ENCODE measurements around the gene SFMBT1.

The SFMBT1 gene

GRCh38 chr3:52979190-52979983, 66.5 kb downstream of the SFMBT1 start:
- Histone ChIP-seq H4K8ac (ENCODE audit: low read length) (no peak overlapping the region), H3K4me2 (ENCODE audit: low read length, poor library complexity, severe bottlenecking) (no peak overlapping the region), H3K4me1 (ENCODE audit: control insufficient read depth, insufficient read depth, low read depth, low read length) (no peaks in the 10 kb centered on the region), H3K9me3 (ENCODE audit: control insufficient read depth, low read length) (no peaks in the 10 kb centered on the region), H3K14ac (ENCODE audit: low read length in 2 of 2) (no peak overlapping the region), H3K36me3 (ENCODE audit: control insufficient read depth in 1 of 2, insufficient read depth in 2 of 2, low read depth in 1 of 2, low read length in 2 of 2) (no peaks in the 10 kb centered on the region), H3K27ac (ENCODE audit: low read length, poor library complexity, severe bottlenecking) (no peak overlapping the region), H3K4ac (ENCODE audit: low read depth in 1 of 2, low read length in 2 of 2) (no peak overlapping the region), H3K4me3 (ENCODE audit: insufficient read depth in 1 of 2, low read depth in 1 of 2, low read length in 2 of 2) (no peak overlapping the region), H2BK5ac (ENCODE audit: low read depth, low read length, poor library complexity, severe bottlenecking) (no peak overlapping the region), H4K91ac (ENCODE audit: low read length) (no peak overlapping the region), H2BK15ac (ENCODE audit: low read depth, poor library complexity, severe bottlenecking) (no peak overlapping the region), H3K79me1 (replicated peaks; ENCODE audit: low read length, poor library complexity, severe bottlenecking) (no peaks in the 10 kb centered on the region), H2BK12ac (ENCODE audit: low read length in 2 of 2) (no peak overlapping the region), H3K9ac (ENCODE audit: low read length) (no peak overlapping the region), H3K23ac (ENCODE audit: low read length in 2 of 2) (no peak overlapping the region), H2AK5ac (ENCODE audit: low read length, severe bottlenecking) (no peak overlapping the region), H3K18ac (ENCODE audit: low read depth in 1 of 2, low read length in 2 of 2) (no peak overlapping the region), H2AFZ (ENCODE audit: low read depth, low read length) (no peak overlapping the region), H2BK120ac (ENCODE audit: low read depth, low read length) (no peak overlapping the region), H3K27me3 (ENCODE audit: control insufficient read depth in 1 of 2, insufficient read depth in 1 of 2, low read length in 2 of 2) (no peaks in the 10 kb centered on the region)
- 93% methylated on average over 5 of the region's 5 CpGs for WGBS
- no peak for DNase-seq

- Histone ChIP-seq H3K27me3 (ENCODE audit: control insufficient read depth in 1 of 2, insufficient read depth in 1 of 2, low read length in 2 of 2) (no peaks in the 10 kb centered on the region), H3K27ac (ENCODE audit: low read length, poor library complexity, severe bottlenecking) (no peak overlapping the region), H3K9ac (ENCODE audit: low read length) (no peak overlapping the region), H3K18ac (ENCODE audit: low read depth in 1 of 2, low read length in 2 of 2) (no peak overlapping the region), H3K14ac (ENCODE audit: low read length in 2 of 2) (no peak overlapping the region), H4K8ac (ENCODE audit: low read length) (no peak overlapping the region), H3K4ac (ENCODE audit: low read depth in 1 of 2, low read length in 2 of 2) (no peak overlapping the region), H3K23ac (ENCODE audit: low read length in 2 of 2) (no peak overlapping the region), H3K36me3 (ENCODE audit: control insufficient read depth in 1 of 2, insufficient read depth in 2 of 2, low read depth in 1 of 2, low read length in 2 of 2) (no peaks in the 10 kb centered on the region), H2AFZ (ENCODE audit: low read depth, low read length) (no peak overlapping the region), H2BK5ac (ENCODE audit: low read depth, low read length, poor library complexity, severe bottlenecking) (no peak overlapping the region), H2BK120ac (ENCODE audit: low read depth, low read length) (no peak overlapping the region), H4K91ac (ENCODE audit: low read length) (no peak overlapping the region), H3K4me1 (ENCODE audit: control insufficient read depth, insufficient read depth, low read depth, low read length) (no peaks in the 10 kb centered on the region), H2BK15ac (ENCODE audit: low read depth, poor library complexity, severe bottlenecking) (no peak overlapping the region), H3K79me1 (replicated peaks; ENCODE audit: low read length, poor library complexity, severe bottlenecking) (no peaks in the 10 kb centered on the region), H2BK12ac (ENCODE audit: low read length in 2 of 2) (no peak overlapping the region), H2AK5ac (ENCODE audit: low read length, severe bottlenecking) (no peak overlapping the region), H3K4me2 (ENCODE audit: low read length, poor library complexity, severe bottlenecking) (no peak overlapping the region), H3K9me3 (ENCODE audit: control insufficient read depth, low read length) (no peaks in the 10 kb centered on the region), H3K4me3 (ENCODE audit: insufficient read depth in 1 of 2, low read depth in 1 of 2, low read length in 2 of 2) (no peak overlapping the region)
- DNase-seq, result no peak
- WGBS, result 97% methylated on average over 1 of the region's 3 CpGs
Observed at GRCh38 chr3:52978109-52978754, 67.6 kb downstream of the SFMBT1 start.

- no peak overlapping the region for H4K91ac ChIP-seq (ENCODE audit: low read length)
- H3K18ac ChIP-seq (ENCODE audit: low read depth in 1 of 2, low read length in 2 of 2), result no peak overlapping the region
- H3K4me2 ChIP-seq (ENCODE audit: low read length, poor library complexity, severe bottlenecking), result no peak overlapping the region
- H3K23ac ChIP-seq (ENCODE audit: low read length in 2 of 2), result no peak overlapping the region
- no peak overlapping the region for H3K14ac ChIP-seq (ENCODE audit: low read length in 2 of 2)
- no peak overlapping the region for H3K9ac ChIP-seq (ENCODE audit: low read length)
- no peak overlapping the region for H2BK120ac ChIP-seq (ENCODE audit: low read depth, low read length)
- WGBS, result 78% methylated on average over 3 of the region's 4 CpGs
- H3K4me3 ChIP-seq (ENCODE audit: insufficient read depth in 1 of 2, low read depth in 1 of 2, low read length in 2 of 2), result no peak overlapping the region
- H3K9me3 ChIP-seq (ENCODE audit: control insufficient read depth, low read length), result no peaks in the 10 kb centered on the region
- H2AFZ ChIP-seq (ENCODE audit: low read depth, low read length), result no peak overlapping the region
- H3K4me1 ChIP-seq (ENCODE audit: control insufficient read depth, insufficient read depth, low read depth, low read length), result no peaks in the 10 kb centered on the region
- H3K27me3 ChIP-seq (ENCODE audit: control insufficient read depth in 1 of 2, insufficient read depth in 1 of 2, low read length in 2 of 2), result no peaks in the 10 kb centered on the region
- H2BK15ac ChIP-seq (ENCODE audit: low read depth, poor library complexity, severe bottlenecking), result no peak overlapping the region
- no peak overlapping the region for H2AK5ac ChIP-seq (ENCODE audit: low read length, severe bottlenecking)
- no peak overlapping the region for H2BK12ac ChIP-seq (ENCODE audit: low read length in 2 of 2)
- H2BK5ac ChIP-seq (ENCODE audit: low read depth, low read length, poor library complexity, severe bottlenecking), result no peak overlapping the region
- H3K4ac ChIP-seq (ENCODE audit: low read depth in 1 of 2, low read length in 2 of 2), result no peak overlapping the region
- H4K8ac ChIP-seq (ENCODE audit: low read length), result no peak overlapping the region
- no peak overlapping the region for H3K27ac ChIP-seq (ENCODE audit: low read length, poor library complexity, severe bottlenecking)
- no peaks in the 10 kb centered on the region for H3K79me1 ChIP-seq (replicated peaks; ENCODE audit: low read length, poor library complexity, severe bottlenecking)
- H3K36me3 ChIP-seq (ENCODE audit: control insufficient read depth in 1 of 2, insufficient read depth in 2 of 2, low read depth in 1 of 2, low read length in 2 of 2), result no peaks in the 10 kb centered on the region
- no peak for DNase-seq
Observed at GRCh38 chr3:52973806-52974205, 72.1 kb downstream of the SFMBT1 start.

GRCh38 chr3:52971895-52972294, 74.0 kb downstream of the SFMBT1 start:
- Histone ChIP-seq H4K91ac (ENCODE audit: low read length) (no peak overlapping the region), H2BK120ac (ENCODE audit: low read depth, low read length) (no peak overlapping the region), H3K4me3 (ENCODE audit: insufficient read depth in 1 of 2, low read depth in 1 of 2, low read length in 2 of 2) (no peak overlapping the region), H3K79me1 (replicated peaks; ENCODE audit: low read length, poor library complexity, severe bottlenecking) (no peaks in the 10 kb centered on the region), H4K8ac (ENCODE audit: low read length) (no peak overlapping the region), H2AK5ac (ENCODE audit: low read length, severe bottlenecking) (no peak overlapping the region), H3K14ac (ENCODE audit: low read length in 2 of 2) (no peak overlapping the region), H3K4me2 (ENCODE audit: low read length, poor library complexity, severe bottlenecking) (no peak overlapping the region), H2BK15ac (ENCODE audit: low read depth, poor library complexity, severe bottlenecking) (no peak overlapping the region), H3K4me1 (ENCODE audit: control insufficient read depth, insufficient read depth, low read depth, low read length) (no peaks in the 10 kb centered on the region), H2BK5ac (ENCODE audit: low read depth, low read length, poor library complexity, severe bottlenecking) (no peak overlapping the region), H3K4ac (ENCODE audit: low read depth in 1 of 2, low read length in 2 of 2) (no peak overlapping the region), H3K36me3 (ENCODE audit: control insufficient read depth in 1 of 2, insufficient read depth in 2 of 2, low read depth in 1 of 2, low read length in 2 of 2) (no peaks in the 10 kb centered on the region), H2AFZ (ENCODE audit: low read depth, low read length) (no peak overlapping the region), H2BK12ac (ENCODE audit: low read length in 2 of 2) (no peak overlapping the region), H3K9ac (ENCODE audit: low read length) (no peak overlapping the region), H3K27ac (ENCODE audit: low read length, poor library complexity, severe bottlenecking) (no peak overlapping the region), H3K23ac (ENCODE audit: low read length in 2 of 2) (no peak overlapping the region), H3K9me3 (ENCODE audit: control insufficient read depth, low read length) (no peaks in the 10 kb centered on the region), H3K18ac (ENCODE audit: low read depth in 1 of 2, low read length in 2 of 2) (no peak overlapping the region), H3K27me3 (ENCODE audit: control insufficient read depth in 1 of 2, insufficient read depth in 1 of 2, low read length in 2 of 2) (no peaks in the 10 kb centered on the region)
- 74% methylated on average over 3 of the region's 3 CpGs for WGBS
- DNase-seq, result no peak

Measured in mesenchymal stem cell (in vitro differentiated cells and primary cell).